GM18870 (cell line): ENCODE results near the gene SNX18.
"Not testable (repeated sequence)": the region's sequence is repeated elsewhere in the genome, so short reads cannot be mapped to it uniquely, and the experiment has no call there.

Source experiments
- ATAC-seq: cut with Tn5 transposase; IDR thresholded peaks from one replicate; pipeline ENCODE4 v1.9.1; 2021; ENCODE audit warnings: moderate library complexity; ENCODE audit not compliant: unreplicated experiment

The SNX18 gene

GRCh38 chr5:54518818-54519508 is 1.4 kb downstream of the SNX18 start:
- no peak for ATAC-seq

DNA sequence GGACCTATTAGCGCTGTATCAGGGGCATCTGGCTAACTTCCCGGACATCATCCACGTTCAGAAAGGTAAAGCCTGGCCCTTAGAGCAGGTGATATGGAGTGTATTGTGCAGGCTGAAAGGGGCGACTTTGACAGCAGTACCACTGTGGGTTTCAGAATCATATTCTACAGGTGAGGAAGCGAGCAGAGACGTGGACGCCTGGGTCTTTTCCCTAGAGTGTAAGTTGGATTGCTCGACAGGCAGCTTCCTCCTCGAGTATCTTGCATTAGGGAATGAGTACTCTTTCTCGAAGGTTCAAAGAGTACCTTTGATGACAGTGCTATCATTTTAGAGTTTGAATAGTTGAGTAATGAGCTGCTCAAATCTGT is 1.9 kb downstream of the SNX18 start:
- no peak for ATAC-seq

GRCh38 chr5:54520438-54520846 is 2.9 kb downstream of the SNX18 start:
- ATAC-seq, result no peak

- no peak for ATAC-seq
Measured at GRCh38 chr5:54520940-54521339, 3.4 kb downstream of the SNX18 start.

GRCh38 chr5:54521856-54522479 is 4.4 kb downstream of the SNX18 start:
- ATAC-seq, result no peak

DNA sequence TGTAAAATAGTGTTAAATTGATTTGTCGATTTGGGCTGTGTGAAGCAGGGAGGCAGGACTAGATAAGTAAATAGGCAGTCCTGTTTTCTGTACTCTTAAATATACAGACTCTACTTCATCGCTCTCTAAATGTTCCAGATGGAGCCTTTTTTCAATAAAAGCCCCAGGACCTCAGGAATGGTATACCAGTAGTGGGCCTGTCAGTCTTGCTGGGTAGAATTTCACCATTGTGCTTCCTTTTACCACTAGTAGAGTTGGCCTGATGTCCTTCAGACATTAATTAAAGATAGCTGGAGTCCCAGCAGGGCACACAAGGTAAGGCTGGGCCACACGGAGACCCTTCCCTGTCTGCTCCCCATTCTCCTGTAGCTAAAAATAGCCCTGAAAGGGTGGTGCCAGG is 6.0 kb downstream of the SNX18 start:
- no peak for ATAC-seq

- ATAC-seq, result no peak
Measured at GRCh38 chr5:54524082-54524481, 6.5 kb downstream of the SNX18 start.

DNA sequence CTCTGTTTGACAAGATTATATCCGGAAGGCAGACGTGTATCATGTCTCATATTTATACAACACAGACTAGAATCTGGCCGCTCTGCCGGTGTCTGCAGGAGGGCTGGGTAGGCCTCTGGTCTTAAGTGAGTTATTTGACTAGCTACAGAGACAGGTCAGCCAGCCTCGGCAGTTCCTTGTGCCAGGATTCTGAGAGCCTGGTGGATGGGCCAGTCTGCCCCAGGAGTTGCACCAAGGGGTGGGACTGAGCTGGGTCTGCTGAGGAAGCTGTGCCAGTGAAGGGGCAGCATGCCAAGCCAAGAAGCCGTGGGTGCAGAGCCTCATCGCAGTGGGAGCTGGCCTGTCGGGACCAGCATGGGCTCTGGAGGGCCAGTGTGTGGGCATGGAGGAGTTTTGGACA is 7.1 kb downstream of the SNX18 start:
- ATAC-seq, result no peak

DNA sequence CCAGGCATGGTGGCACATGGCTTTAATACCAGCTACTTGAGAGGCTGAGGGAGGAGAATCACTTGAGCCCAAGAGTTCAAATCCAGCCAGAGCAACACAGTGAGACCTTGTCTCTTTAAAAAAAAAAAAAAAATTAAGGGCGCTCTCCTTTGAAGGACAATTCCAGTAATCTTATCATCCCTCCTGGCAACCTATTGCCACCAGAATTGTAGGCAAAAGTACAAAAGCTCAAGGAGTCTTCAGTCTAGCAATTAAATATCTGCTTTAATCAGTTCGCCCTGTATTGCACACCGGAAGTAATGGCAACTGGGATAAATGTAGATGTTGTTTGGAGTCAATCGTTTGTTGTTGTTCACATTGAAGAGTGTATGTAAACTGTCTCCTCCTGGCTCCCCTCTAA is 7.7 kb downstream of the SNX18 start:
- no peak for ATAC-seq

DNA sequence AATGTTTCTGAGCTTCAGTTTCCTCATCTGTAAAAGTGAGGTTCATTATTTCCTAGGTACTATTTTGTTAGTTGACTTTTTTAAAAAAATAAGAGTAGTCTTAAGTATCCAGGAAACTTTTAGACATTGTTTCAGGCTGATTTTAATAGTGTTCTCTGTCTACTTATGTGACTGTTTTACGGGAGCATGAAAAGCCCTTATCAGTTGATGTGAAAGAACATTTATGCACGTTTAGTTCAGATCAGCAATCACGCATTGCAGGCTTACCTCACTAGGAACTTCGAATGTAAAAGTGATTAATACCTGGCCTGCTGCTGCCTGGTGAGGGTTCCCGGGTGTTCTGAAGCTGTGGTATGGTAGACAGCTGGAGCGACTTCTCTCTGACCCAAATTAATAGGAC is 8.1 kb downstream of the SNX18 start:
- ATAC-seq, result no peak

GRCh38 chr5:54526604-54527288 is 9.2 kb downstream of the SNX18 start:
- ATAC-seq, result no peak

- no peak for ATAC-seq
Measured at GRCh38 chr5:54528633-54529209, 11.2 kb downstream of the SNX18 start.

GRCh38 chr5:54529565-54529964 is 12.0 kb downstream of the SNX18 start:
- ATAC-seq, result no peak

DNA sequence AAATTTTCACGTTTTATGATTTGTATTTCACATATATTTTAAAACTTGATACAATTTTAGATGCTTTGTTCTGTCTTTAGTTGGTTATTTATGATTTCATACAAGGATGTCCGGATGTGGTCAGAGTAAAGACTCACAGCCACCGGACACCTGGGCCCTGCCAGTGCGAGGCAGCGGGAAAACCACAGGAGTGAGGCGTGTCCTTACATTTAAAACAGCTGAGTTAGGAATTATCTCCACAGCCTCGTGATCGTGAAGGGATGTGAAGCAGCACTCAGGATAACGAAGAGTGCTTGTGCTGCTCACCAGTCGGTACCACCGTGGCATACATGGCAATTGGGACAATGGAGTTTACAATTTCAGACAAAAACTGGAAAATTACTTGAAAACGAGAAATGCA is 14.0 kb downstream of the SNX18 start:
- ATAC-seq, result no peak

- ATAC-seq, result no peak
Measured at GRCh38 chr5:54533541-54534190, 16.1 kb downstream of the SNX18 start.

DNA sequence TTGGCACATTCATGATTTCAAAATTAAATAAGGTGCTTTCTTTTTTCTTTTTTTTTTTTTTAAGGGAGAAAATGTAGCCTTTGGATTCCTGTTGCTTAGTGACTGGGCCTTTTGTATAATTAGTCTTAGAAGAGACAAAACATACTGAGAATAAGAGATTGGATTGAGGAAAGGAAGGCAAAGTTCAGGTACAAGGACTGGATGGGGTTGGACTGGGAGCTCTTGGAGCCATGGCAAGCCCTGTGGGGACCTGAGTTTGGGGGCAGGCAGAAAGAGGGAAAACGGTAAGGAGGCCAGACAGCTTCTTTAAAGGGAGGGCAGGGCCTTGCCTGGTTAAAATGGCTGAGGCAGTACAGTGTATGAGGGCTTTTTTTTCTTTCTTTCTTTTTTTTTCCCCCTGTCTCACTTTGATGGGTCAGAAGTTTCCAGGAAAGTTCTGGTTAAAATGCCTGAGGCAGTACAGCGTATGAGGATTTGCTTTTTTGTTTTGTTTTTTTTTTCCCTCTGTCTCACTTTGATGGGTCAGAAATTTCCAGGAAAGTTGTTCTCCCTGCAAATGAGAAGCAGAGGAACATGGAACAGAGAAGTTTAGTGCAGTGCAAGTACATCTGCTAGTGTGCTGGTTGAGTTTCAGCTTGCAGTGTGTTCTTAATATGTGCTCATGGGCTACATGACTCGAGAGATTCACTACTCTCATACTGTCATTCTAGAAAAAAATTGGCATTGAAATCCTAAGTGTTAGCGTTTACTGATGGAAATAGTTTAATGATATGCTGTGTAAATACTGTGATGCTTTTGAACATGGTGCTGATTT is 16.8 kb downstream of the SNX18 start:
- no peak for ATAC-seq

GRCh38 chr5:54535149-54535844 is 17.7 kb downstream of the SNX18 start:
- ATAC-seq, result no peak

DNA sequence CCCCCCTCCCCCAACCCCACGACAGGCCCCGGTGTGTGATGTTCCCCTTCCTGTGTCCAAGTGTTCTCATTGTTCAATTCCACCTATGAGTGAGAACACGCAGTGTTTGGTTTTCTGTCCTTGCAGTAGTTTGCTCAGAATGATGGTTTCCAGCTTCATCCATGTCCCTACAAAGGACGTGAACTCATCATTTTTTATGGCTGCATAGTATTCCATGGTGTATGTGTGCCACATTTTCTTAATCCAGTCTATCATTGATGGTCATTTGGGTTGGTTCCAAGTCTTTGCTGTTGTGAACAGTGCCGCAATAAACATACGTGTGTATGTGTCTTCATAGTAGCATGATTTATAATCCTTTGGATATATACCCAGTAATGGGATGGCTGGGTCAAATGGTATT is 18.8 kb downstream of the SNX18 start:
- ATAC-seq, result not testable (repeated sequence)

DNA sequence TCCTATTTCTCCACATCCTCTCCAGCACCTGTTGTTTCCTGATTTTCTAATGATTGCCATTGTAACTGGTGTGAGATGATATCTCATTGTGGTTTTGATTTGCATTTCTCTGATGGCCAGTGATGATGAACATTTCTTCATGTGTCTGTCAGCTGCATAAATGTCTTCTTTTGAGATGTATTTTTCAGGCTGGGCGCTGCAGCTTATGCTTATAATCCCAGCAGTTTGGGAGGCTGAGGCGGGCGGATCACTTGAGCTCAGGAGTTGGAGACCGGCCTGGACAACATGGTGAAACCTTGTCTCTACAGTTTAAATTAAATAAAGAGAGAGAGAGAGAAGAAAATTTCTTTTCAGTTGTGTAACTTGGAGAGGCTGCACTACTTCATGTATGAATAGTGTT is 19.3 kb downstream of the SNX18 start:
- not testable (repeated sequence) for ATAC-seq

GRCh38 chr5:54537725-54538124 is 20.2 kb downstream of the SNX18 start:
- no peak for ATAC-seq
